ENCODE data around the gene LIF.
"Not testable (repeated sequence)": the region's sequence is repeated elsewhere in the genome, so short reads cannot be mapped to it uniquely, and the experiment has no call there.

Gene LIF

GRCh38 chr22:30224161-30224857 is 22.2 kb downstream of the LIF start:
- DNase-seq, result no peak

GRCh38 chr22:30223303-30223702 is 23.3 kb downstream of the LIF start:
- no peak for DNase-seq

GRCh38 chr22:30222321-30222720 is 24.2 kb downstream of the LIF start:
- DNase-seq, result no peak

GRCh38 chr22:30221121-30221992 is 25.2 kb downstream of the LIF start:
- DNase-seq, result peak; percentile 83

GRCh38 chr22:30220338-30221012 is 26.1 kb downstream of the LIF start:
- no peak for DNase-seq

- no peak for DNase-seq
These were observed 26.8 kb downstream of the LIF start for GRCh38 chr22:30219668-30220278.

GRCh38 chr22:30219049-30219654 is 27.4 kb downstream of the LIF start:
- no peak for DNase-seq

- no peak for DNase-seq
These were observed 28.6 kb downstream of the LIF start for GRCh38 chr22:30217698-30218560.

- DNase-seq, result no peak
These were observed 29.8 kb downstream of the LIF start for GRCh38 chr22:30216710-30217109.

GRCh38 chr22:30216272-30216671 is 30.3 kb downstream of the LIF start:
- not testable (repeated sequence) for DNase-seq

- DNase-seq, result no peak
These were observed 31.7 kb downstream of the LIF start for GRCh38 chr22:30214703-30215407.

- DNase-seq, result no peak
These were observed 33.5 kb downstream of the LIF start for GRCh38 chr22:30212996-30213441.

- no peak for DNase-seq
These were observed 34.1 kb downstream of the LIF start for GRCh38 chr22:30212363-30212995.

- DNase-seq, result no peak
These were observed 35.3 kb downstream of the LIF start for GRCh38 chr22:30211124-30211820.

GRCh38 chr22:30210235-30210909 is 36.2 kb downstream of the LIF start:
- no peak for DNase-seq

- DNase-seq, result no peak
These were observed 36.9 kb downstream of the LIF start for GRCh38 chr22:30209642-30210041.

GRCh38 chr22:30208631-30209603 is 37.6 kb downstream of the LIF start:
- DNase-seq, result no peak

- DNase-seq, result peak; percentile 33
These were observed 39.6 kb downstream of the LIF start for GRCh38 chr22:30206944-30207343.
